Measurements from ENCODE around the gene AMHR2. TPM values are rescaled to one million over a fixed set of nuclear protein-coding genes. Genes with fewer than 3 reads are reported as not detected.
A peak's percentile ranks its signal among the peaks of the same experiment; 100 is the strongest.

AMHR2 gene
- total RNA-seq, 2 experiments from 2014 or later: not detected

DNA sequence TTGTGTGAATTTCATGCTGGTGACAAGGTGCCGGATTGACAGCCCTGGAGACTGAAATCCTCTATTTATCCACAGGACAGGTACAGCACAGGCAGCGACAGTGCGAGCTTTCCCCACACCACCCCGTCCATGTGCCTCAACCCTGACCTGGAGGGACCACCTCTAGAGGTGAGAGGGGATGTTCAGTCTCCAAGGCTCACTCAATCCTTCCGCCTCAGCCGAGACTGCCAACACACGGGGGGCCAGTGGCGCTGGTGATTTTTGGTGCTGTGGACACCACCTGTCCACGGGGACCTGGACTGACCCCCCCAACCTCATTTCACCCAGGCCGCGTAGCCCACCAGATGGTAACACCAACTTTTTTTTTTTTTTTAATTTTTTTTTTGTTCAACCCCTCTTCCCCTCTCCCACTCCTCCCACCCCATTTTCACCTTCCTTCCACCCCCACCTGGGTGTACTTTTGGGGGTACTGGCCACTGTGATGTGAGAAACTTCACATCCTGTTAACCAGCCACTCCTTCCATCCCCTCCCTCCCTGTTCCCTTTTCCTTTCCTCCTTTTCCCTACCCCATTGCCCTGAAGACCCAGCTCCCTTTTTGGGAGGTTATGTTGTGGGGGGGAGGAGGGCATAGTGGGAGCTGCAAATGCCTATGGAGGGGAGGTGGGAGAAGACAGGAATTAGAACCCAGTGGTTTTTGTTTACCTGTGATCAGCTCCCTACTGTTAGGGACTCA, 41.2 kb downstream of the AMHR2 start:
- H3K4me1 Mint-ChIP-seq (ENCODE audit: low read depth): peaks cover 45% of the 10 kb centered on the region
- TF ChIP-seq, protein P1, sequence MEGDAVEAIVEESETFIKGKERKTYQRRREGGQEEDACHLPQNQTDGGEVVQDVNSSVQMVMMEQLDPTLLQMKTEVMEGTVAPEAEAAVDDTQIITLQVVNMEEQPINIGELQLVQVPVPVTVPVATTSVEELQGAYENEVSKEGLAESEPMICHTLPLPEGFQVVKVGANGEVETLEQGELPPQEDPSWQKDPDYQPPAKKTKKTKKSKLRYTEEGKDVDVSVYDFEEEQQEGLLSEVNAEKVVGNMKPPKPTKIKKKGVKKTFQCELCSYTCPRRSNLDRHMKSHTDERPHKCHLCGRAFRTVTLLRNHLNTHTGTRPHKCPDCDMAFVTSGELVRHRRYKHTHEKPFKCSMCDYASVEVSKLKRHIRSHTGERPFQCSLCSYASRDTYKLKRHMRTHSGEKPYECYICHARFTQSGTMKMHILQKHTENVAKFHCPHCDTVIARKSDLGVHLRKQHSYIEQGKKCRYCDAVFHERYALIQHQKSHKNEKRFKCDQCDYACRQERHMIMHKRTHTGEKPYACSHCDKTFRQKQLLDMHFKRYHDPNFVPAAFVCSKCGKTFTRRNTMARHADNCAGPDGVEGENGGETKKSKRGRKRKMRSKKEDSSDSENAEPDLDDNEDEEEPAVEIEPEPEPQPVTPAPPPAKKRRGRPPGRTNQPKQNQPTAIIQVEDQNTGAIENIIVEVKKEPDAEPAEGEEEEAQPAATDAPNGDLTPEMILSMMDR (IDR thresholded peaks at IDR 0.05): no peak
- H3K27me3 Mint-ChIP-seq: no peaks in the 10 kb centered on the region
- ATAC-seq (peak; percentile 21), DNase-seq (no peak)
- intact Hi-C loops (cut with micrococcal nuclease): no loop called here
- peaks cover 85% of the 10 kb centered on the region for H3K36me3 Mint-ChIP-seq (ENCODE audit: low read depth)
- H3K4me3 Mint-ChIP-seq: no peak overlapping the region
- no peaks in the 10 kb centered on the region for H3K9me3 Mint-ChIP-seq
- peak overlapping the region; percentile 51 for H3K27ac Mint-ChIP-seq
- CTCF ChIA-PET: interaction anchor here (2.4 kb wide), 1 partner anchor 12 kb away, joined by 16 read pairs; no protein-coding TSS in a partner anchor
- POLR2A ChIA-PET: interaction anchor here (0.8 to 54.1 kb wide), 5 partner anchors 3 to 417 kb away, joined by 3 to 1494 read pairs (median 4); partner anchors contain the start of genes MAP3K12, NPFF, PCBP2 and TARBP2

- Mint-ChIP-seq H3K27me3 (no peaks in the 10 kb centered on the region), H3K9me3 (no peaks in the 10 kb centered on the region), H3K36me3 (ENCODE audit: low read depth) (peaks cover 82% of the 10 kb centered on the region), H3K4me3 (no peak overlapping the region), H3K27ac (no peak overlapping the region), H3K4me1 (ENCODE audit: low read depth) (peaks cover 39% of the 10 kb centered on the region)
- TF ChIP-seq, protein P1 (IDR thresholded peaks at IDR 0.05): no peak
- intact Hi-C loops (cut with micrococcal nuclease): no loop called here
- DNase-seq (no peak), ATAC-seq (no peak)
- CTCF ChIA-PET: interaction anchor here (2.4 kb wide), 1 partner anchor 11 kb away, joined by 16 read pairs; no protein-coding TSS in a partner anchor
- POLR2A ChIA-PET: interaction anchor here (43.3 to 54.1 kb wide), 2 partner anchors 2 to 21 kb away, joined by 1494 read pairs; partner anchors contain the start of genes MAP3K12, NPFF, PCBP2 and TARBP2
These were observed 42.0 kb downstream of the AMHR2 start for GRCh38 chr12:53465679-53466078.

DNA sequence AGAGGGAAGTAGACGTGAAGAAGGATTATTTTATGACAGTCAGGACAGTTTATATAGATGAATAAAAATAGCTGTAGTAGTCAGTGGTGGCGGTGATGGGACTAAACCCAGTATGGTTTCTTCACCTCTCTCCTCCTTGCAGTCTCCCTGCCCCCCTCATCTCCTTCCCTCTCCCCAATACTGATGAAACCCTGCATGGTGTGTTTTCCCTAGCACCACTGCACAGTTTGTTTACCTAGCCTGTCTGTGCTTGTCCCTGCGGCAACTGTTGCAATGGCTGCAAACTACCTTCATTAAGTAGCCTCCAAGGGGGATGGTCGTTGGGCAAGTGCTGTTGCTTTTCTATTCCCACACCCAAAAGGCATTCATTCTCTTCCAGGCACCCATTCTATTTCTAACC, 43.0 kb downstream of the AMHR2 start:
- no peak for DNase-seq
- TF ChIP-seq, protein P1 (IDR thresholded peaks at IDR 0.05): no peak
- no peak overlapping the region for H3K4me3 Mint-ChIP-seq
- peaks cover 38% of the 10 kb centered on the region for H3K4me1 Mint-ChIP-seq (ENCODE audit: low read depth)
- peaks cover 82% of the 10 kb centered on the region for H3K36me3 Mint-ChIP-seq (ENCODE audit: low read depth)
- no peaks in the 10 kb centered on the region for H3K9me3 Mint-ChIP-seq
- ChIA-PET CTCF (no interaction called here), POLR2A (interaction anchor here (43.3 to 54.1 kb wide), 2 partner anchors 1 to 20 kb away, joined by 1494 read pairs; partner anchors contain the start of genes MAP3K12, NPFF, PCBP2 and TARBP2)
- ATAC-seq: no peak
- peak overlapping the region; percentile 19 for H3K27ac Mint-ChIP-seq
- intact Hi-C loops (cut with micrococcal nuclease): no loop called here
- H3K27me3 Mint-ChIP-seq: no peaks in the 10 kb centered on the region

GRCh38 chr12:53467082-53467481, 43.4 kb downstream of the AMHR2 start:
- no peak overlapping the region for H3K27ac Mint-ChIP-seq
- no peak overlapping the region for H3K4me3 Mint-ChIP-seq
- H3K27me3 Mint-ChIP-seq: no peaks in the 10 kb centered on the region
- CTCF ChIA-PET: interaction anchor here (1.3 kb wide), 1 partner anchor 14 kb away, joined by 3 read pairs; no protein-coding TSS in a partner anchor
- peaks cover 82% of the 10 kb centered on the region for H3K36me3 Mint-ChIP-seq (ENCODE audit: low read depth)
- no peak for ATAC-seq
- no peaks in the 10 kb centered on the region for H3K9me3 Mint-ChIP-seq
- TF ChIP-seq, protein P1 (IDR thresholded peaks at IDR 0.05): no peak
- POLR2A ChIA-PET: interaction anchor here (43.3 to 54.1 kb wide), 2 partner anchors 1 to 20 kb away, joined by 1494 read pairs; partner anchors contain the start of genes MAP3K12, NPFF, PCBP2 and TARBP2
- DNase-seq: no peak
- intact Hi-C loops (cut with micrococcal nuclease): no loop called here
- H3K4me1 Mint-ChIP-seq (ENCODE audit: low read depth): peaks cover 40% of the 10 kb centered on the region

DNA sequence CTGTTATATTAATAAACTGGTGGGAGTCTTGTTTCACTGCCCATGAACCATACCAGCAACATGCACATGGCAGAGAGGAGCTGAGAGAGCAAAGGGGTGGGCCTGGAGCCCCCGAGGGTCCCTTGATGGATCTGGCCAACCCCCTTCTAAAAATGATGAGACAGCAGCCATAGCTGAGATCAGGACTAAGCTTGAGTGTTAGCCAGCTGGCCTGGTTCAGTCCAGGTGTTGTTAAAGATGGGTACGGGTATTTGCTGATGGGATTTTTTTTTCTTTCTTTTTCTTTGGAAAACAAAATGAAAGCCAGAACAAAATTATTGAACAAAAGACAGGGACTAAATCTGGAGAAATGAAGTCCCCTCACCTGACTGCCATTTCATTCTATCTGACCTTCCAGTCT, 44.2 kb downstream of the AMHR2 start:
- intact Hi-C loops (cut with micrococcal nuclease): no loop called here
- no peak for ATAC-seq
- H3K4me1 Mint-ChIP-seq (ENCODE audit: low read depth): peaks cover 43% of the 10 kb centered on the region
- peaks cover 82% of the 10 kb centered on the region for H3K36me3 Mint-ChIP-seq (ENCODE audit: low read depth)
- ChIA-PET CTCF (interaction anchor here (1.1 to 1.3 kb wide), 2 partner anchors 12 to 15 kb away, joined by 3 read pairs; no protein-coding TSS in a partner anchor), POLR2A (interaction anchor here (43.3 to 54.1 kb wide), 2 partner anchors 0 to 19 kb away, joined by 1494 read pairs; partner anchors contain the start of genes MAP3K12, NPFF, PCBP2 and TARBP2)
- TF ChIP-seq, protein P1 (IDR thresholded peaks at IDR 0.05): no peak
- no peaks in the 10 kb centered on the region for H3K27me3 Mint-ChIP-seq
- no peak overlapping the region for H3K4me3 Mint-ChIP-seq
- H3K9me3 Mint-ChIP-seq: no peaks in the 10 kb centered on the region
- DNase-seq: no peak
- peak overlapping the region; percentile 50 for H3K27ac Mint-ChIP-seq
